Vagina (tissue), 2 donors: Measurements from ENCODE around the gene TPST2.

Source experiments
- CTCF ChIP-seq, 3 experiments: fragments of 450-650 bp in 2 of 3; fragments of 200-600 bp in 1 of 3; sonication (generic) in 1 of 3; IDR thresholded peaks; one replicate each; pipeline ENCODE4 v1.5.1; 2017 to 2019; ENCODE audit warnings: antibody characterized with exemption in 3 of 3, mild to moderate bottlenecking in 2 of 3, moderate library complexity in 2 of 3
- POLR2A ChIP-seq, 2 donors: fragments of 450-650 bp; IDR thresholded peaks; one replicate each; pipeline ENCODE4 v1.6.1; 2017; ENCODE audit warnings: antibody characterized with exemption in 2 of 2, mild to moderate bottlenecking in 2 of 2, moderate library complexity in 2 of 2

- TF ChIP-seq CTCF (IDR thresholded peaks at IDR 0.05) (no peak), POLR2A (IDR thresholded peaks at IDR 0.05) (no peak)
Measured at GRCh38 chr22:26620197-26620596, 30.3 kb upstream of the TPST2 start.
